ENCODE data around the gene SND1. TPM values are rescaled to one million over a fixed set of nuclear protein-coding genes. Genes with fewer than 3 reads are reported as not detected.

The SND1 gene
- total and polyA plus RNA-seq, 4 donors = 50.3 to 150 (median 105) TPM

GRCh38 chr7:127738859-127739258 lies 86.9 kb downstream of the SND1 start:
- Histone ChIP-seq H3K36me3 (ENCODE audit: control insufficient read depth in 1 of 2, insufficient read depth in 2 of 2, low read length in 1 of 2) (peaks cover 0 to 7% of the 10 kb centered on the region in 2 donors), H3K27me3 (ENCODE audit: control insufficient read depth in 1 of 2, insufficient read depth in 2 of 2, low read length in 1 of 2) (no peaks in the 10 kb centered on the region), H3K4me3 (ENCODE audit: low read length in 2 of 2) (no peak overlapping the region), H3K9me3 (ENCODE audit: control insufficient read depth, low read length) (no peaks in the 10 kb centered on the region), H3K4me1 (ENCODE audit: control insufficient read depth in 1 of 2, insufficient read depth in 2 of 2, low read length in 2 of 2) (no peaks in the 10 kb centered on the region), H3K27ac (ENCODE audit: low read depth in 1 of 2, low read length in 2 of 2) (no peak overlapping the region)
- ATAC-seq (ENCODE audit: low FRiP score) (no peak), DNase-seq (no peak)
- 92 to 97% methylated on average over 2 of the region's 2 CpGs for WGBS, 2 donors
- intact Hi-C loops (cut with DNase I) = no loop called here

GRCh38 chr7:127741764-127742375 lies 89.9 kb downstream of the SND1 start:
- Histone ChIP-seq H3K27ac (ENCODE audit: low read depth in 1 of 2, low read length in 2 of 2) (no peak overlapping the region), H3K4me1 (ENCODE audit: control insufficient read depth in 1 of 2, insufficient read depth in 2 of 2, low read length in 2 of 2) (no peaks in the 10 kb centered on the region), H3K27me3 (ENCODE audit: control insufficient read depth in 1 of 2, insufficient read depth in 2 of 2, low read length in 1 of 2) (no peaks in the 10 kb centered on the region), H3K9me3 (ENCODE audit: control insufficient read depth, low read length) (no peaks in the 10 kb centered on the region), H3K36me3 (ENCODE audit: control insufficient read depth in 1 of 2, insufficient read depth in 2 of 2, low read length in 1 of 2) (peaks cover 0 to 7% of the 10 kb centered on the region in 2 donors), H3K4me3 (ENCODE audit: low read length in 2 of 2) (no peak overlapping the region)
- intact Hi-C loops (cut with DNase I) = no loop called here
- WGBS, 2 donors = 44 to 47% methylated on average over 3 of the region's 3 CpGs
- no peak for DNase-seq
- no peak for ATAC-seq (ENCODE audit: low FRiP score)

- Histone ChIP-seq H3K9me3 (ENCODE audit: control insufficient read depth, low read length) (no peaks in the 10 kb centered on the region), H3K27ac (ENCODE audit: low read depth in 1 of 2, low read length in 2 of 2) (no peak overlapping the region), H3K27me3 (ENCODE audit: control insufficient read depth in 1 of 2, insufficient read depth in 2 of 2, low read length in 1 of 2) (no peaks in the 10 kb centered on the region), H3K4me1 (ENCODE audit: control insufficient read depth in 1 of 2, insufficient read depth in 2 of 2, low read length in 2 of 2) (no peaks in the 10 kb centered on the region), H3K36me3 (ENCODE audit: control insufficient read depth in 1 of 2, insufficient read depth in 2 of 2, low read length in 1 of 2) (no peaks in the 10 kb centered on the region), H3K4me3 (ENCODE audit: low read length in 2 of 2) (no peak overlapping the region)
- 96% methylated on average over 1 of the region's 1 CpG for WGBS, 2 donors
- intact Hi-C loops (cut with DNase I) = no loop called here
- DNase-seq = no peak
- no peak for ATAC-seq (ENCODE audit: low FRiP score)
Observed at GRCh38 chr7:127745445-127745844, 93.5 kb downstream of the SND1 start.

GRCh38 chr7:127751062-127751461 lies 99.1 kb downstream of the SND1 start:
- H3K4me3 ChIP-seq (ENCODE audit: low read length in 2 of 2) = no peak overlapping the region
- H3K4me1 ChIP-seq (ENCODE audit: control insufficient read depth in 1 of 2, insufficient read depth in 2 of 2, low read length in 2 of 2) = no peaks in the 10 kb centered on the region
- DNase-seq (no peak), ATAC-seq (ENCODE audit: low FRiP score) (no peak)
- WGBS, 2 donors = 84 to 85% methylated on average over 4 of the region's 4 CpGs
- no peaks in the 10 kb centered on the region for H3K9me3 ChIP-seq (ENCODE audit: control insufficient read depth, low read length)
- no peaks in the 10 kb centered on the region for H3K36me3 ChIP-seq (ENCODE audit: control insufficient read depth in 1 of 2, insufficient read depth in 2 of 2, low read length in 1 of 2)
- no peak overlapping the region for H3K27ac ChIP-seq (ENCODE audit: low read depth in 1 of 2, low read length in 2 of 2)
- no peaks in the 10 kb centered on the region for H3K27me3 ChIP-seq (ENCODE audit: control insufficient read depth in 1 of 2, insufficient read depth in 2 of 2, low read length in 1 of 2)
- intact Hi-C loops (cut with DNase I) = no loop called here

GRCh38 chr7:127751490-127752448 lies 99.8 kb downstream of the SND1 start:
- no peak for ATAC-seq (ENCODE audit: low FRiP score)
- Histone ChIP-seq H3K27ac (ENCODE audit: low read depth in 1 of 2, low read length in 2 of 2) (no peak overlapping the region), H3K4me1 (ENCODE audit: control insufficient read depth in 1 of 2, insufficient read depth in 2 of 2, low read length in 2 of 2) (no peaks in the 10 kb centered on the region), H3K9me3 (ENCODE audit: control insufficient read depth, low read length) (no peaks in the 10 kb centered on the region), H3K27me3 (ENCODE audit: control insufficient read depth in 1 of 2, insufficient read depth in 2 of 2, low read length in 1 of 2) (no peaks in the 10 kb centered on the region), H3K4me3 (ENCODE audit: low read length in 2 of 2) (no peak overlapping the region), H3K36me3 (ENCODE audit: control insufficient read depth in 1 of 2, insufficient read depth in 2 of 2, low read length in 1 of 2) (no peaks in the 10 kb centered on the region)
- 94% methylated on average over 12 of the region's 12 CpGs for WGBS, 2 donors
- intact Hi-C loops (cut with DNase I) = no loop called here
- DNase-seq = no peak

- Histone ChIP-seq H3K36me3 (ENCODE audit: control insufficient read depth in 1 of 2, insufficient read depth in 2 of 2, low read length in 1 of 2) (no peaks in the 10 kb centered on the region), H3K27ac (ENCODE audit: low read depth in 1 of 2, low read length in 2 of 2) (no peak overlapping the region), H3K4me3 (ENCODE audit: low read length in 2 of 2) (no peak overlapping the region), H3K27me3 (ENCODE audit: control insufficient read depth in 1 of 2, insufficient read depth in 2 of 2, low read length in 1 of 2) (no peaks in the 10 kb centered on the region), H3K9me3 (ENCODE audit: control insufficient read depth, low read length) (no peaks in the 10 kb centered on the region), H3K4me1 (ENCODE audit: control insufficient read depth in 1 of 2, insufficient read depth in 2 of 2, low read length in 2 of 2) (no peaks in the 10 kb centered on the region)
- intact Hi-C loops (cut with DNase I) = no loop called here
- DNase-seq (no peak), ATAC-seq (ENCODE audit: low FRiP score) (no peak)
- WGBS, 2 donors = 78 to 85% methylated on average over 1 of the region's 1 CpG
Observed at GRCh38 chr7:127752829-127753228, 100.8 kb downstream of the SND1 start.

GRCh38 chr7:127754457-127754856 lies 102.5 kb downstream of the SND1 start:
- Histone ChIP-seq H3K27ac (ENCODE audit: low read depth in 1 of 2, low read length in 2 of 2) (no peak overlapping the region), H3K36me3 (ENCODE audit: control insufficient read depth in 1 of 2, insufficient read depth in 2 of 2, low read length in 1 of 2) (no peaks in the 10 kb centered on the region), H3K9me3 (ENCODE audit: control insufficient read depth, low read length) (no peaks in the 10 kb centered on the region), H3K27me3 (ENCODE audit: control insufficient read depth in 1 of 2, insufficient read depth in 2 of 2, low read length in 1 of 2) (no peaks in the 10 kb centered on the region), H3K4me3 (ENCODE audit: low read length in 2 of 2) (no peak overlapping the region), H3K4me1 (ENCODE audit: control insufficient read depth in 1 of 2, insufficient read depth in 2 of 2, low read length in 2 of 2) (no peaks in the 10 kb centered on the region)
- intact Hi-C loops (cut with DNase I) = no loop called here
- ATAC-seq (ENCODE audit: low FRiP score) = no peak
- DNase-seq = no peak

- no peak for DNase-seq
- WGBS, 2 donors = 87 to 90% methylated on average over 6 of the region's 6 CpGs
Observed at GRCh38 chr7:127755521-127755920, 103.5 kb downstream of the SND1 start.

GRCh38 chr7:127755965-127756364 lies 104.0 kb downstream of the SND1 start:
- H3K27ac ChIP-seq (ENCODE audit: low read depth in 1 of 2, low read length in 2 of 2) = no peak overlapping the region
- ATAC-seq (ENCODE audit: low FRiP score) = no peak
- WGBS, 2 donors = 97 to 98% methylated on average over 2 of the region's 2 CpGs
- no peaks in the 10 kb centered on the region for H3K4me1 ChIP-seq (ENCODE audit: control insufficient read depth in 1 of 2, insufficient read depth in 2 of 2, low read length in 2 of 2)
- no peaks in the 10 kb centered on the region for H3K36me3 ChIP-seq (ENCODE audit: control insufficient read depth in 1 of 2, insufficient read depth in 2 of 2, low read length in 1 of 2)
- no peak overlapping the region for H3K4me3 ChIP-seq (ENCODE audit: low read length in 2 of 2)
- no peaks in the 10 kb centered on the region for H3K27me3 ChIP-seq (ENCODE audit: control insufficient read depth in 1 of 2, insufficient read depth in 2 of 2, low read length in 1 of 2)
- intact Hi-C loops (cut with DNase I) = no loop called here
- no peak for DNase-seq
- H3K9me3 ChIP-seq (ENCODE audit: control insufficient read depth, low read length) = no peaks in the 10 kb centered on the region

More at GRCh38 chr7:127755521-127755920, 103.5 kb downstream of the SND1 start:
- Histone ChIP-seq H3K27ac (ENCODE audit: low read depth in 1 of 2, low read length in 2 of 2) (no peak overlapping the region), H3K4me1 (ENCODE audit: control insufficient read depth in 1 of 2, insufficient read depth in 2 of 2, low read length in 2 of 2) (no peaks in the 10 kb centered on the region), H3K9me3 (ENCODE audit: control insufficient read depth, low read length) (no peaks in the 10 kb centered on the region), H3K36me3 (ENCODE audit: control insufficient read depth in 1 of 2, insufficient read depth in 2 of 2, low read length in 1 of 2) (no peaks in the 10 kb centered on the region), H3K27me3 (ENCODE audit: control insufficient read depth in 1 of 2, insufficient read depth in 2 of 2, low read length in 1 of 2) (no peaks in the 10 kb centered on the region), H3K4me3 (ENCODE audit: low read length in 2 of 2) (no peak overlapping the region)
- intact Hi-C loops (cut with DNase I) = no loop called here
- no peak for ATAC-seq (ENCODE audit: low FRiP score)
